ENCODE measurements around the gene SLC16A3. TPM values are rescaled to one million over a fixed set of nuclear protein-coding genes. Genes with fewer than 3 reads are reported as not detected.

The SLC16A3 gene
- total and polyA plus RNA-seq, 2 of the 8 experiments (the other 6 are each of a cell fraction or from before 2014, with no cell fraction given), result 3.8 to 8.7 TPM

DNA sequence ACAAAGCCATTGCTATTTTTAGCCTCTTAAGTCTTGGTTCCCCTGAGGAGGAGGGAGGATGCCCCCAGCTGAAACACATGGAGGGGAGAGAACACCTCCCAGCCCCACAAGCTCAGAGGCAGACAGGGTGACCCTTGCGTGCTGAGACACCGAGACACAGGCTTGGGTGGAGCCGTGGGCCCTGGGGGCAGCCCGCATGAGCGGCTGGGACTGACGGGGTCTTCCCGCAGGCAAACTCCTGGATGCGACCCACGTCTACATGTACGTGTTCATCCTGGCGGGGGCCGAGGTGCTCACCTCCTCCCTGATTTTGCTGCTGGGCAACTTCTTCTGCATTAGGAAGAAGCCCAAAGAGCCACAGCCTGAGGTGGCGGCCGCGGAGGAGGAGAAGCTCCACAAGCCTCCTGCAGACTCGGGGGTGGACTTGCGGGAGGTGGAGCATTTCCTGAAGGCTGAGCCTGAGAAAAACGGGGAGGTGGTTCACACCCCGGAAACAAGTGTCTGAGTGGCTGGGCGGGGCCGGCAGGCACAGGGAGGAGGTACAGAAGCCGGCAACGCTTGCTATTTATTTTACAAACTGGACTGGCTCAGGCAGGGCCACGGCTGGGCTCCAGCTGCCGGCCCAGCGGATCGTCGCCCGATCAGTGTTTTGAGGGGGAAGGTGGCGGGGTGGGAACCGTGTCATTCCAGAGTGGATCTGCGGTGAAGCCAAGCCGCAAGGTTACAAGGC is 9.8 kb downstream of the SLC16A3 start:
- peak overlapping the region; percentile 68; the same call in 1 of the 2 replicates for H4K8ac ChIP-seq (ENCODE audit: extremely low read depth, insufficient read depth, low read length)
- H3K4me3 ChIP-seq (ENCODE audit: extremely low read depth in 1 of 4, insufficient read depth in 2 of 4, low read depth in 3 of 4, low read length in 4 of 4), result no peak overlapping the region
- FAIRE-seq (no peak), DNase-seq (ENCODE audit: low read depth in 1 of 2, low spot score in 2 of 2) (no peak)
- H2AK5ac ChIP-seq (ENCODE audit: low read depth, low read length), result no peak overlapping the region
- no peak overlapping the region for H4K5ac ChIP-seq (ENCODE audit: insufficient read length, low read depth, low read length)
- H2BK12ac ChIP-seq (ENCODE audit: low read depth, low read length), result no peak overlapping the region
- no peak overlapping the region for H3K27ac ChIP-seq (ENCODE audit: low read depth, low read length)
- H2BK120ac ChIP-seq (replicated peaks; ENCODE audit: low read depth, low read length), result no peak overlapping the region
- ChIA-PET POLR2A (ENCODE audit: partially characterized antibody) (interaction anchor here (0.7 to 3.1 kb wide), 7 partner anchors 9 to 135 kb away, joined by 3 to 10 read pairs (median 4); partner anchors contain the start of genes CCDC57 and CSNK1D), CTCF (ENCODE audit: partially characterized antibody) (interaction anchor here (1.1 to 1.8 kb wide), 6 partner anchors 10 to 132 kb away, joined by 3 to 5 read pairs (median 3); partner anchors contain the start of gene UTS2R)
- H3K79me2 ChIP-seq (ENCODE audit: control insufficient read depth in 1 of 2, insufficient read depth in 2 of 2, low read length in 2 of 2), result peaks cover 0 to 7% of the 10 kb centered on the region in 2 experiments; a peak in 1 of 4 replicates
- no peak overlapping the region for H3K14ac ChIP-seq (ENCODE audit: insufficient read length)
- no peak overlapping the region for H2AFZ ChIP-seq (ENCODE audit: low read length)
- peaks cover 3 to 23% (median 11%) of the 10 kb centered on the region in 4 experiments for H3K36me3 ChIP-seq (ENCODE audit: control insufficient read depth in 2 of 4, insufficient read depth in 4 of 4, low read length in 3 of 4)
- no peak overlapping the region for H2BK20ac ChIP-seq (ENCODE audit: low read length)
- H3K4me1 ChIP-seq (replicated peaks in 1 of 4; ENCODE audit: control insufficient read depth in 3 of 4, insufficient read depth in 4 of 4, low read length in 3 of 4), result peaks cover 0 to 5% (median 2%) of the 10 kb centered on the region in 4 experiments; a peak in 4 of 7 replicates
- WGBS, 2 experiments (ENCODE audit: extremely low coverage in 1 of 2, insufficient coverage in 1 of 2, insufficient read length in 1 of 2, insufficient replicate concordance in 2 of 2, low coverage in 1 of 2, low lambda C conversion rate in 2 of 2, missing lambda C conversion rate in 1 of 2), result 87% methylated on average over 30 of the region's 33 CpGs; no CpG with 5 or more reads in 1 of the 2 experiments
- no peak overlapping the region for H3K9ac ChIP-seq (replicated peaks in 1 of 4; ENCODE audit: extremely low read depth in 1 of 4, low read depth in 3 of 4, low read length in 3 of 4)
- no peak overlapping the region for H3K23ac ChIP-seq (ENCODE audit: insufficient read length)
- no peak overlapping the region for H3K4ac ChIP-seq (replicated peaks; ENCODE audit: insufficient read length, low read depth, low read length)
- H3K79me1 ChIP-seq (ENCODE audit: low read depth, low read length), result peaks cover 6% of the 10 kb centered on the region
- no peak overlapping the region for H3K4me2 ChIP-seq (ENCODE audit: insufficient read depth in 1 of 2, low read depth in 2 of 2, low read length in 2 of 2)
- no peak overlapping the region for H4K91ac ChIP-seq (replicated peaks; ENCODE audit: insufficient read length, low read length)
- H2BK15ac ChIP-seq (ENCODE audit: low read length), result no peak overlapping the region
- no peaks in the 10 kb centered on the region for H3K9me3 ChIP-seq (ENCODE audit: insufficient read depth in 2 of 2, low read depth in 1 of 2, low read length in 1 of 2)
- H3K27me3 ChIP-seq (replicated peaks in 1 of 4; ENCODE audit: control insufficient read depth in 3 of 4, extremely low read depth in 1 of 4, insufficient read depth in 3 of 4, low read length in 3 of 4), result no peaks in the 10 kb centered on the region; a peak in 2 of 7 replicates
- no peak overlapping the region for H2BK5ac ChIP-seq (ENCODE audit: low read depth, low read length)
- H3K18ac ChIP-seq (ENCODE audit: extremely low read depth, low read length), result no peak overlapping the region; the same call in 1 of the 2 replicates
- no peak overlapping the region for H3K56ac ChIP-seq (replicated peaks; ENCODE audit: insufficient read length, low read depth, low read length)
- H3K23me2 ChIP-seq (ENCODE audit: low read depth, low read length), result no peaks in the 10 kb centered on the region; the same call in 1 of the 2 replicates
- H4K20me1 ChIP-seq (replicated peaks in 1 of 2; ENCODE audit: control insufficient read depth in 1 of 2, insufficient read depth in 2 of 2, low read length in 2 of 2), result peaks cover 20 to 30% of the 10 kb centered on the region in 2 experiments
- TF ChIP-seq BCL11A (IDR thresholded peaks at IDR 0.05; ENCODE audit: low read depth in 2 of 2, low read length in 2 of 2) (no peak), TAF1 (IDR thresholded peaks at IDR 0.05; ENCODE audit: low read depth, low read length) (no peak), CHD1 (IDR thresholded peaks at IDR 0.05; ENCODE audit: low read depth, low read length) (no peak), NRF1 (IDR thresholded peaks at IDR 0.05; ENCODE audit: low read depth, low read length) (no peak), EZH2 (IDR thresholded peaks at IDR 0.05; ENCODE audit: low read depth, low read length, severe bottlenecking) (no peak), SIX5 (IDR thresholded peaks at IDR 0.05; ENCODE audit: low read depth, low read length) (no peak), POLR2AphosphoS5 (IDR thresholded peaks at IDR 0.05; ENCODE audit: low read depth, low read length) (no peak), NANOG (IDR thresholded peaks at IDR 0.05; ENCODE audit: insufficient read depth, low read depth, low read length, poor library complexity, severe bottlenecking) (no peak), TCF12 (IDR thresholded peaks at IDR 0.05; ENCODE audit: low read depth, low read length) (no peak), CREB1 (IDR thresholded peaks at IDR 0.05) (no peak), KDM4A (IDR thresholded peaks at IDR 0.05; ENCODE audit: low read depth, low read length, severe bottlenecking) (no peak), RBBP5 (IDR thresholded peaks at IDR 0.05; ENCODE audit: borderline replicate concordance, low read depth, low read length) (no peak), MAFK (IDR thresholded peaks at IDR 0.05; ENCODE audit: low read depth, low read length) (no peak)

Measured in H1 (cell line).